Fibroblast of the conjunctiva (primary cell): ENCODE data around the gene DKK3.
"Not testable (repeated sequence)": the region's sequence is repeated elsewhere in the genome, so short reads cannot be mapped to it uniquely, and the experiment has no call there.

ENCODE experiments used
- DNase-seq: peaks from one replicate; pipeline ENCODE4 v3.0.0-alpha.2; 2010; ENCODE audit warnings: low read depth

DKK3 gene

GRCh38 chr11:12007769-12008737, at the start of gene DKK3:
DKK3 (minus strand) TSS chr11:12008626; CDS start chr11:12008582, 44 bp downstream.
- no peak for DNase-seq

GRCh38 chr11:12057299-12057980, 49.0 kb upstream of the DKK3 start:
- DNase-seq = no peak

GRCh38 chr11:12056119-12056518, 47.7 kb upstream of the DKK3 start:
- no peak for DNase-seq

GRCh38 chr11:12053606-12054361, 45.4 kb upstream of the DKK3 start:
- peak; percentile 75 for DNase-seq

GRCh38 chr11:12052676-12053605, 44.5 kb upstream of the DKK3 start:
- no peak for DNase-seq

GRCh38 chr11:12051287-12051662, 42.8 kb upstream of the DKK3 start:
- no peak for DNase-seq

GRCh38 chr11:12050470-12051286, 42.3 kb upstream of the DKK3 start:
- peak; percentile 43 for DNase-seq

GRCh38 chr11:12048936-12049790, 40.7 kb upstream of the DKK3 start:
- no peak for DNase-seq

GRCh38 chr11:12046636-12047236, 38.3 kb upstream of the DKK3 start:
- DNase-seq = no peak

- no peak for DNase-seq
Observed at GRCh38 chr11:12045914-12046635, 37.6 kb upstream of the DKK3 start.

GRCh38 chr11:12044799-12045198, 36.4 kb upstream of the DKK3 start:
- no peak for DNase-seq

GRCh38 chr11:12043959-12044791, 35.7 kb upstream of the DKK3 start:
- DNase-seq = peak; percentile 79

GRCh38 chr11:12043221-12043620, 34.8 kb upstream of the DKK3 start:
- no peak for DNase-seq

GRCh38 chr11:12042215-12042676, 33.8 kb upstream of the DKK3 start:
- DNase-seq = peak; percentile 83

GRCh38 chr11:12040719-12041118, 32.3 kb upstream of the DKK3 start:
- DNase-seq = not testable (repeated sequence)

GRCh38 chr11:12032968-12033367, 24.5 kb upstream of the DKK3 start:
- no peak for DNase-seq

- DNase-seq = no peak
Observed at GRCh38 chr11:12031856-12032544, 23.6 kb upstream of the DKK3 start.
